ENCODE data around the gene PLA2G4F.

DNA sequence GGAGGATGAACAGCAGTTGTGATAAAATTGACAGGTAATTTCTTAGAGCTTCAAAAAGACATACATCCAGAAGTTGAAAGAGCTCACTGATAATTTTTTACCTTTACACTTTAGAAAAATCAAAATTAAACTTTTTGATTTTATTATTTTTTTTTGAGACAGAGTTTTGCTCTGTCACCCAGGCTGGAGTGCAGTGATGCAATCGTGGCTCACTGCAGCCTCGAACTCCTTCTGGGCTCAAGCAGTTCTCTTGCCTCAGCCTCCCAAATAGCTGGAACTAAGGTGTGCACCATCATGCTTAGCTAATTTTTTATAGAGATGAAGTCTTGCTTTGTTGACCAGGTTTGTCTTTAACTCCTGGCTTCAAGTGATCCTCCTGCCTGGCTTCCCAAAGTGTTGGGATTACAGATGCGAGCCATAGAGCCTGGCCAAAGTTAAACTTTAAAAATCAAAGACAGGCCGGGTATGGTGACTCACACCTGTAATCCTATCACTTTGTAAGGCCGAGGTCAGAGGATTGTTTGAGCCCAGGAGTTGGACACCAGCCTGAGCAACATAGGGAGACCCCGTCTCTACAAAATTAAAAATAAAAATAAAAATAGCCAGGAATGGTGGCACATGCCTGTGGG is 21.7 kb downstream of the PLA2G4F start:
- TF ChIP-seq, protein P1, sequence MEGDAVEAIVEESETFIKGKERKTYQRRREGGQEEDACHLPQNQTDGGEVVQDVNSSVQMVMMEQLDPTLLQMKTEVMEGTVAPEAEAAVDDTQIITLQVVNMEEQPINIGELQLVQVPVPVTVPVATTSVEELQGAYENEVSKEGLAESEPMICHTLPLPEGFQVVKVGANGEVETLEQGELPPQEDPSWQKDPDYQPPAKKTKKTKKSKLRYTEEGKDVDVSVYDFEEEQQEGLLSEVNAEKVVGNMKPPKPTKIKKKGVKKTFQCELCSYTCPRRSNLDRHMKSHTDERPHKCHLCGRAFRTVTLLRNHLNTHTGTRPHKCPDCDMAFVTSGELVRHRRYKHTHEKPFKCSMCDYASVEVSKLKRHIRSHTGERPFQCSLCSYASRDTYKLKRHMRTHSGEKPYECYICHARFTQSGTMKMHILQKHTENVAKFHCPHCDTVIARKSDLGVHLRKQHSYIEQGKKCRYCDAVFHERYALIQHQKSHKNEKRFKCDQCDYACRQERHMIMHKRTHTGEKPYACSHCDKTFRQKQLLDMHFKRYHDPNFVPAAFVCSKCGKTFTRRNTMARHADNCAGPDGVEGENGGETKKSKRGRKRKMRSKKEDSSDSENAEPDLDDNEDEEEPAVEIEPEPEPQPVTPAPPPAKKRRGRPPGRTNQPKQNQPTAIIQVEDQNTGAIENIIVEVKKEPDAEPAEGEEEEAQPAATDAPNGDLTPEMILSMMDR (IDR thresholded peaks at IDR 0.05; ENCODE audit: borderline replicate concordance, extremely low read depth, low read length, poor library complexity, severe bottlenecking): no peak
- TF ChIP-seq EZH2 (IDR thresholded peaks at IDR 0.05; ENCODE audit: borderline replicate concordance, low read depth, low read length, severe bottlenecking): no peak

Measured in DND-41 (cell line).